GM12878 (cell line): Measurements from ENCODE around the gene PCDHA2. TPM values are rescaled to one million over a fixed set of nuclear protein-coding genes. Genes with fewer than 3 reads are reported as not detected.
"Not testable (repeated sequence)": the region's sequence is repeated elsewhere in the genome, so short reads cannot be mapped to it uniquely, and the experiment has no call there.

ENCODE experiments used
- ATAC-seq: fragments of 200-7000 bp; cut with Tn5 transposase; 3 replicates; pipeline ENCODE4 v1.9.1; 2020; ENCODE audit warnings: mild to moderate bottlenecking, moderate library complexity
- BruUV-seq: library from RNA; stranded (reverse); fragments of 400-500 nt; replicated peaks from 2 replicates; lab custom pipeline; 2021; lab: Mats Ljungman, UMichigan
- CTCF ChIA-PET: fragments of 300-600 bp; sonication (Branson Sonifier 250); formaldehyde crosslinking; extraction: SDS; loops from one replicate; lab custom pipeline; 2021; ENCODE audit warnings: inconsistent platforms; lab: Yijun Ruan, JAX
- POLR2A ChIA-PET: fragments of 350-600 bp; formaldehyde crosslinking; extraction: SDS; loops from one replicate; lab custom pipeline; 2021; ENCODE audit warnings: inconsistent platforms; lab: Charles Lee
- RAD21 ChIA-PET: fragments of 300-600 bp; sonication (Branson Sonifier 250); formaldehyde crosslinking; loops from one replicate; lab custom pipeline; 2023; ENCODE audit warnings: antibody characterized with exemption; ENCODE audit not compliant: unreplicated experiment; lab: Charles Lee
- SMC1A ChIA-PET: fragments of 300-600 bp; sonication (Branson Sonifier 250); formaldehyde crosslinking; loops from one replicate; lab custom pipeline; 2023; ENCODE audit not compliant: unreplicated experiment, uncharacterized antibody; lab: Charles Lee
- DNase-seq: peaks from one replicate; pipeline ENCODE4 v3.0.0-alpha.2; 2011; ENCODE audit warnings: low read depth, low spot score
- FAIRE-seq: peaks from 3 replicates; lab custom pipeline; 2011; peaks lifted over from hg19 to GRCh38; lab: Jason Lieb, UNC
- H2AFZ ChIP-seq: 2 replicates; pipeline ENCODE4 v1.6.0; 2011; ENCODE audit warnings: low read depth, low read length, control low read depth; ENCODE audit not compliant: control insufficient read depth
- H3K27ac ChIP-seq: 2 replicates; pipeline ENCODE4 v1.5.1; 2011; ENCODE audit warnings: control low read depth; ENCODE audit not compliant: control insufficient read depth, insufficient read depth
- H3K27me3 ChIP-seq, 2 experiments: replicated peaks in 1 of 2; 2 replicates each; pipeline versions ENCODE4 v1.6.0 to v1.6.1; 2011; ENCODE audit warnings: low read length in 1 of 2; ENCODE audit not compliant: control insufficient read depth in 2 of 2, insufficient read depth in 2 of 2
- H3K36me3 ChIP-seq, 2 experiments: 2 replicates each; pipeline ENCODE4 v1.5.1; 2011; ENCODE audit warnings: low read length in 1 of 2; ENCODE audit not compliant: control insufficient read depth in 2 of 2, insufficient read depth in 2 of 2
- H3K4me1 ChIP-seq: 2 replicates; pipeline ENCODE4 v1.6.1; 2011; ENCODE audit warnings: mild to moderate bottlenecking, low read length, moderate library complexity, mixed read lengths; ENCODE audit not compliant: control insufficient read depth, insufficient read depth
- H3K4me2 ChIP-seq: 2 replicates; pipeline ENCODE4 v1.6.0; 2011; ENCODE audit warnings: control low read depth; ENCODE audit not compliant: control insufficient read depth, insufficient read depth
- H3K4me3 ChIP-seq: fragments of 200-600 bp; sonication (generic); 2 replicates; pipeline ENCODE4 v1.5.1; 2016
- H3K79me2 ChIP-seq: 2 replicates; pipeline ENCODE4 v1.6.0; 2011; ENCODE audit warnings: low read length; ENCODE audit not compliant: control insufficient read depth, insufficient read depth
- H3K9ac ChIP-seq: 2 replicates; pipeline ENCODE4 v1.8.0; 2011; ENCODE audit warnings: low read length, control low read depth, mixed read lengths; ENCODE audit not compliant: control insufficient read depth, insufficient read depth
- H3K9me3 ChIP-seq: replicated peaks from 3 replicates; pipeline ENCODE4 v1.5.1; 2011; ENCODE audit warnings: mild to moderate bottlenecking, low read length; ENCODE audit not compliant: control insufficient read depth, insufficient read depth
- H4K20me1 ChIP-seq: 2 replicates; pipeline ENCODE4 v1.6.0; 2011; ENCODE audit not compliant: control insufficient read depth, insufficient read depth
- BCL11A ChIP-seq: IDR thresholded peaks from 2 replicates; pipeline ENCODE4 v1.6.1; 2011; ENCODE audit warnings: low read depth, low read length
- CBFB ChIP-seq: IDR thresholded peaks from 2 replicates; pipeline ENCODE4 v1.6.1; 2016; ENCODE audit warnings: antibody characterized with exemption, low read depth
- CHD2 ChIP-seq: IDR thresholded peaks from 2 replicates; pipeline ENCODE4 v1.6.1; 2011; ENCODE audit warnings: low read depth, low read length, improper control_type of control experiment, borderline replicate concordance
- IRF4 ChIP-seq: IDR thresholded peaks from 2 replicates; pipeline ENCODE4 v1.6.1; 2011; ENCODE audit warnings: low read depth, low read length
- SP1 ChIP-seq: IDR thresholded peaks from one replicate; pipeline ENCODE4 v1.6.1; 2011; ENCODE audit warnings: low read depth, low read length
- SREBF1 ChIP-seq: IDR thresholded peaks from 2 replicates; pipeline ENCODE4 v1.6.1; 2012; ENCODE audit warnings: mild to moderate bottlenecking, low read length
- TCF12 ChIP-seq: IDR thresholded peaks from 2 replicates; pipeline ENCODE4 v1.6.1; 2011; ENCODE audit warnings: low read depth, mild to moderate bottlenecking, low read length
- WGBS: methylation state at CpG from one replicate; pipeline ENCODE4 v1.1.6; 2016; ENCODE audit warnings: low lambda C conversion rate; ENCODE audit not compliant: insufficient replicate concordance, insufficient coverage; ENCODE audit errors: missing lambda C conversion rate; 5-methylcytosine and 5-hydroxymethylcytosine counted together
- in situ Hi-C: fragments of 300-500 bp; cut with MboI; formaldehyde crosslinking; loops from 9 replicates; pipeline ENCODE4 v1.14.3; 2018; ENCODE audit warnings: mixed read lengths
- intact Hi-C: fragments of 100-400 bp; cut with micrococcal nuclease; formaldehyde crosslinking; loops from one replicate; pipeline ENCODE4 v1.14.2; 2022; ENCODE audit not compliant: unreplicated experiment
- polyA plus RNA-seq, 11 experiments: library from polyadenylated mRNA; depleted of rRNA in 4 of 11; unstranded in 6 of 11; stranded (reverse) in 5 of 11; fragments of >200 nt; fragmentation: Nextera tagmentation in 4 of 11; fragmentation: Illumina TruSeq in 1 of 11; extraction: Ambion mirVana in 4 of 11; extraction: Trizol in 1 of 11; gene quantifications; 1 replicate in 1 of 11; 2 replicates in 10 of 11; pipeline versions ENCODE4 v1.2.1 to v1.2.3, GENCODE V29; 2011 to 2016; ENCODE audit warnings: inconsistent platforms in 2 of 11, missing spikeins in 2 of 11, low read depth in 1 of 11
- total RNA-seq, 4 experiments: library from RNA; depleted of rRNA in 3 of 4; stranded (reverse); fragments of >200 nt in 3 of 4; fragmentation: Illumina TruSeq in 1 of 4; extraction: Trizol in 1 of 4; gene quantifications; 2 replicates each; pipeline versions ENCODE4 v1.2.1 to v1.2.3, GENCODE V29; 2013 to 2021

PCDHA2 gene
- total and polyA plus RNA-seq, 10 of the 15 experiments (the other 5 are each of a cell fraction or from before 2014, with no cell fraction given), result 0.04 to 0.06 TPM; not detected in 8

DNA sequence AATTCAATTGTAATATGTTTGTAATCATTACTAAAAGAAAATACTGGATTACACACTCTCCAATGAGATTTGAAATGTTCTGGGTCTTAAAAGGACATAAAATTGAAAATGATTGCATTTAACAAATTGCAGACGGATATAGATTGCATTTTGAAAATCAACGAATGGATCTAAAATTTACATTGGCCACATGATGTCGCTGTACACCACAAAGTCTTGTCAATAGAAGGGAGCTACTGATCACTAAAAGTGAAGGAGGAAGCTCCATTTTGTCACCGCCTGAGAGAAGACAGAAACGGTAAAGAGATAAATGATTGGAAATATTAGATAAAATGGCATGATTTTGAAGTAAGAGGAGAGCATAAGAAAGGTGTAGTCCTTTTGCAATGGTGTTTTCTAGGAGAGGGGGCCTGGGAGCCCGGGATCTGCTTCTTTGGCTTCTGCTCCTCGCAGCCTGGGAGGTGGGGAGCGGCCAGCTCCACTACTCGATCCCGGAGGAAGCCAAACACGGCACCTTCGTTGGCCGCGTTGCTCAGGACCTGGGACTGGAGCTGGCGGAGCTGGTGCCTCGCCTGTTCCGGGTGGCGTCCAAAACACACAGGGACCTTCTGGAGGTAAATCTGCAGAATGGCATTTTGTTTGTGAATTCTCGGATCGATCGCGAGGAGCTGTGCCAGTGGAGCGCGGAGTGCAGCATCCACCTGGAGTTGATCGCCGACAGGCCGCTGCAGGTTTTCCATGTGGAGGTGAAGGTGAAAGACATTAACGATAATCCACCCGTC, 8.6 kb upstream of the PCDHA2 start, which contains the start of gene PCDHA1:
Gene PCDHA1, plus strand, starts transcription at position 236 of the 782 bp plus-strand sequence.
- intact Hi-C loops, result no loop called here
- H4K20me1 ChIP-seq, result no peaks in the 10 kb centered on the region
- no peak within 1 kb of the TSS for H3K9ac ChIP-seq
- no peak within 1 kb of the TSS for H3K4me3 ChIP-seq
- ChIA-PET CTCF (interaction anchor here (0.5 to 1.2 kb wide), 2 partner anchors 9 to 31 kb away, joined by 3 to 4 read pairs; partner anchors contain the start of gene PCDHA2), SMC1A (no interaction called here), RAD21 (no interaction called here), POLR2A (no interaction called here)
- no peaks in the 10 kb centered on the region for H3K27me3 ChIP-seq
- H3K4me1 ChIP-seq, result no peaks in the 10 kb centered on the region
- H3K4me2 ChIP-seq, result no peak within 1 kb of the TSS
- no peak for ATAC-seq
- BruUV-seq, result no TSS peak
- no peaks in the 10 kb centered on the region for H3K36me3 ChIP-seq
- no peak for FAIRE-seq
- H3K9me3 ChIP-seq, result peaks cover 6% of the 10 kb centered on the region; the same call in 2 of the 3 replicates
- no peak within 1 kb of the TSS for H3K27ac ChIP-seq
- in situ Hi-C loops, result no loop called here
- no peaks in the 10 kb centered on the region for H3K79me2 ChIP-seq
- TF ChIP-seq CHD2 (no peak), BCL11A (no peak), SREBF1 (no peak), TCF12 (no peak), SP1 (no peak), CBFB (no peak), IRF4 (no peak)
- TF ChIP-seq, all 136 proteins: peak for 0
- no peak within 1 kb of the TSS for H2AFZ ChIP-seq
- DNase-seq, result no peak
- WGBS, result 56% methylated on average over 29 of the region's 29 CpGs

GRCh38 chr5:140787422-140787821, 7.2 kb upstream of the PCDHA2 start:
- SMC1A ChIA-PET, result not testable (repeated sequence)
- 86% methylated on average over 44 of the region's 44 CpGs for WGBS

GRCh38 chr5:140787849-140788504, 6.7 kb upstream of the PCDHA2 start:
- CTCF ChIA-PET, intact Hi-C loops, in situ Hi-C loops, H3K27me3 ChIP-seq, RAD21 ChIA-PET, DNase-seq, H3K9me3 ChIP-seq, ATAC-seq, H2AFZ ChIP-seq, H3K9ac ChIP-seq, POLR2A ChIA-PET, H3K27ac ChIP-seq, FAIRE-seq, H3K4me1 ChIP-seq, H3K4me2 ChIP-seq, H3K79me2 ChIP-seq, SMC1A ChIA-PET, H3K36me3 ChIP-seq, H4K20me1 ChIP-seq, H3K4me3 ChIP-seq, BruUV-seq: not testable (repeated sequence)
- WGBS, result 93% methylated on average over 67 of the region's 70 CpGs

More at GRCh38 chr5:140787422-140787821, 7.2 kb upstream of the PCDHA2 start:
- RAD21 ChIA-PET, intact Hi-C loops, H3K27me3 ChIP-seq, H3K4me2 ChIP-seq, ATAC-seq, in situ Hi-C loops, H3K36me3 ChIP-seq, H3K27ac ChIP-seq, H3K4me3 ChIP-seq, FAIRE-seq, H3K79me2 ChIP-seq, H3K4me1 ChIP-seq, CTCF ChIA-PET, H3K9ac ChIP-seq, BruUV-seq, H2AFZ ChIP-seq, H3K9me3 ChIP-seq, DNase-seq, POLR2A ChIA-PET, H4K20me1 ChIP-seq: not testable (repeated sequence)
